HCT116 (cell line): ENCODE measurements around the gene FAM53B. TPM values are rescaled to one million over a fixed set of nuclear protein-coding genes. Genes with fewer than 3 reads are reported as not detected.

ENCODE experiments used
- ATAC-seq: fragments of 200-7000 bp; cut with Tn5 transposase; 2 replicates; pipeline ENCODE4 v1.9.1; 2020; ENCODE audit warnings: mild to moderate bottlenecking, moderate library complexity
- BruUV-seq: library from RNA; stranded (reverse); fragments of 400-500 nt; replicated peaks from 2 replicates; lab custom pipeline; 2021; lab: Mats Ljungman, UMichigan
- CTCF ChIA-PET: fragments of 300-600 bp; sonication (Branson Sonifier 250); formaldehyde crosslinking; loops from one replicate; lab custom pipeline; 2021; ENCODE audit warnings: antibody characterized with exemption; lab: Charles Lee
- POLR2A ChIA-PET: fragments of 300-600, 350-600 bp; sonication (Branson Sonifier 250); formaldehyde crosslinking; loops from one replicate; lab custom pipeline; 2021; ENCODE audit warnings: antibody characterized with exemption; lab: Charles Lee
- RAD21 ChIA-PET, 2 experiments: fragments of 300-600 bp; sonication (Branson Sonifier 250); formaldehyde crosslinking; loops; one replicate each; lab custom pipeline; 2023; ENCODE audit warnings: low total read pairs in 2 of 2; ENCODE audit not compliant: uncharacterized antibody in 2 of 2, unreplicated experiment in 2 of 2, low non-redundant PET in 1 of 2; lab: Charles Lee
- DNase-seq: peaks from one replicate; pipeline ENCODE4 v3.0.0-alpha.2; 2010; ENCODE audit warnings: low read depth, low spot score
- H2AFZ ChIP-seq: fragments of 200-600 bp; shearing (Covaris generic), sonication (generic); 2 replicates; pipeline ENCODE4 v1.6.1; 2017; ENCODE audit warnings: low read depth, mixed run types, mixed read lengths, antibody characterized with exemption, low read length; ENCODE audit not compliant: poor library complexity, severe bottlenecking
- H3K27ac ChIP-seq: 2 replicates; pipeline ENCODE4 v1.5.1; 2012; ENCODE audit warnings: low read depth, low read length
- H3K27me3 ChIP-seq: fragments of 200-600 bp; sonication (generic); 2 replicates; pipeline ENCODE4 v1.6.1; 2016; ENCODE audit warnings: mixed run types, low read length, mixed read lengths; ENCODE audit not compliant: insufficient read depth
- H3K36me3 ChIP-seq, 2 experiments: fragments of 200-500 bp in 1 of 2; fragments of 200-600 bp in 1 of 2; sonication (Bioruptor generic) in 1 of 2; sonication (generic) in 1 of 2; 2 replicates each; pipeline versions ENCODE4 v1.5.1 to v1.6.1; 2014 to 2016; ENCODE audit warnings: low read length in 2 of 2, inconsistent platforms in 1 of 2, mixed read lengths in 1 of 2, mixed run types in 1 of 2; ENCODE audit not compliant: insufficient read depth in 2 of 2, control insufficient read depth in 1 of 2
- H3K4me1 ChIP-seq, 2 experiments: fragments of 200-600 bp in 1 of 2; sonication (generic) in 1 of 2; 2 replicates each; pipeline versions ENCODE4 v1.5.1 to v1.6.1; 2012 to 2017; ENCODE audit warnings: low read length in 2 of 2, inconsistent platforms in 1 of 2, mild to moderate bottlenecking in 1 of 2, mixed read lengths in 1 of 2, mixed run types in 1 of 2, moderate library complexity in 1 of 2; ENCODE audit not compliant: insufficient read depth in 2 of 2, control insufficient read depth in 1 of 2
- H3K4me2 ChIP-seq: fragments of 200-600 bp; sonication (generic); 2 replicates; pipeline ENCODE4 v1.6.1; 2017; ENCODE audit warnings: mixed run types, low read length, mixed read lengths
- H3K4me3 ChIP-seq, 2 experiments: fragments of 200-600 bp in 1 of 2; sonication (generic) in 1 of 2; replicated peaks in 1 of 2; 2 replicates each; pipeline ENCODE4 v1.5.1; 2011 to 2016; ENCODE audit warnings: low read length in 2 of 2, control low read depth in 1 of 2, low read depth in 1 of 2, mild to moderate bottlenecking in 1 of 2, mixed read lengths in 1 of 2, mixed run types in 1 of 2
- H3K79me2 ChIP-seq: fragments of 200-600 bp; sonication (generic); 2 replicates; pipeline ENCODE4 v1.6.1; 2017; ENCODE audit warnings: mild to moderate bottlenecking, mixed run types, low read length, moderate library complexity, mixed read lengths; ENCODE audit not compliant: insufficient read depth
- H3K9ac ChIP-seq: fragments of 200-600 bp; sonication (generic); 2 replicates; pipeline ENCODE4 v1.6.1; 2016; ENCODE audit warnings: low read length, mixed read lengths
- H3K9me2 ChIP-seq: fragments of 200-600 bp; sonication (generic), shearing (Covaris generic); 2 replicates; pipeline ENCODE4 v1.6.1; 2017; ENCODE audit warnings: mixed run types, mild to moderate bottlenecking, moderate library complexity; ENCODE audit not compliant: insufficient read depth
- H3K9me3 ChIP-seq, 2 experiments: fragments of 200-500 bp in 1 of 2; fragments of 200-600 bp in 1 of 2; sonication (Bioruptor generic) in 1 of 2; sonication (generic) in 1 of 2; 2 replicates each; pipeline ENCODE4 v1.6.1; 2014 to 2017; ENCODE audit warnings: low read length in 2 of 2, mixed read lengths in 2 of 2, inconsistent platforms in 1 of 2, low read depth in 1 of 2, mild to moderate bottlenecking in 1 of 2, mixed run types in 1 of 2, moderate library complexity in 1 of 2; ENCODE audit not compliant: control insufficient read depth in 1 of 2, insufficient read depth in 1 of 2
- H4K20me1 ChIP-seq: fragments of 200-600 bp; sonication (generic), shearing (Covaris generic); 2 replicates; pipeline ENCODE4 v1.6.1; 2017; ENCODE audit warnings: mixed run types, mild to moderate bottlenecking, moderate library complexity; ENCODE audit not compliant: insufficient read depth
- ATF3 ChIP-seq: IDR thresholded peaks from 2 replicates; pipeline ENCODE4 v1.6.1; 2012
- CBX3 ChIP-seq: IDR thresholded peaks from 2 replicates; pipeline ENCODE4 v1.6.1; 2012; ENCODE audit warnings: low read depth
- CEBPB ChIP-seq: IDR thresholded peaks from 2 replicates; pipeline ENCODE4 v1.6.1; 2012; ENCODE audit warnings: low read depth
- CTCF ChIP-seq, 3 experiments: fragments of 200-600 bp in 1 of 3; sonication (generic) in 1 of 3; IDR thresholded peaks in 2 of 3; conservative IDR thresholded peaks in 1 of 3; 2 replicates each; pipeline ENCODE4 v1.5.1; 2012 to 2017; ENCODE audit warnings: low read depth in 2 of 3, low read length in 2 of 3, antibody characterized with exemption in 1 of 3, borderline replicate concordance in 1 of 3, control low read depth in 1 of 3, mild to moderate bottlenecking in 1 of 3, mixed read lengths in 1 of 3, mixed run types in 1 of 3, moderate library complexity in 1 of 3; ENCODE audit not compliant: insufficient read depth in 1 of 3
- ELF1 ChIP-seq: IDR thresholded peaks from 2 replicates; pipeline ENCODE4 v1.6.1; 2012; ENCODE audit warnings: low read depth, borderline replicate concordance
- EZH2phosphoT487 ChIP-seq: fragments of 200-600 bp; IDR thresholded peaks from 2 replicates; pipeline ENCODE4 v1.6.1; 2018; ENCODE audit warnings: antibody characterized with exemption, borderline replicate concordance
- FOSL1 ChIP-seq: IDR thresholded peaks from 2 replicates; pipeline ENCODE4 v1.6.1; 2012; ENCODE audit warnings: low read depth
- JUND ChIP-seq: IDR thresholded peaks from 2 replicates; pipeline ENCODE4 v1.6.1; 2012
- MAX ChIP-seq: IDR thresholded peaks from 2 replicates; pipeline ENCODE4 v1.6.1; 2012
- POLR2AphosphoS5 ChIP-seq: IDR thresholded peaks from 2 replicates; pipeline ENCODE4 v1.6.1; 2011; ENCODE audit warnings: mild to moderate bottlenecking, low read depth, low read length, moderate library complexity
- RAD21 ChIP-seq: IDR thresholded peaks from 2 replicates; pipeline ENCODE4 v1.6.1; 2012; ENCODE audit warnings: low read depth, mild to moderate bottlenecking
- REST ChIP-seq: IDR thresholded peaks from 2 replicates; pipeline ENCODE4 v1.6.1; 2012; ENCODE audit warnings: low read depth
- SIN3A ChIP-seq: IDR thresholded peaks from 2 replicates; pipeline ENCODE4 v1.6.1; 2012; ENCODE audit warnings: low read depth
- SP1 ChIP-seq: IDR thresholded peaks from 2 replicates; pipeline ENCODE4 v1.6.1; 2012; ENCODE audit warnings: low read depth
- SRF ChIP-seq: IDR thresholded peaks from 2 replicates; pipeline ENCODE4 v1.6.1; 2012; ENCODE audit warnings: low read depth
- YY1 ChIP-seq: IDR thresholded peaks from 2 replicates; pipeline ENCODE4 v1.6.1; 2011; ENCODE audit warnings: low read length, low read depth, moderate library complexity, mild to moderate bottlenecking; ENCODE audit not compliant: insufficient replicate concordance; ENCODE audit errors: extremely low read depth
- ZBTB33 ChIP-seq: IDR thresholded peaks from 2 replicates; pipeline ENCODE4 v1.6.1; 2011; ENCODE audit warnings: mild to moderate bottlenecking, low read length, moderate library complexity; ENCODE audit not compliant: insufficient replicate concordance; ENCODE audit errors: extremely low read depth
- intact Hi-C: fragments of 100-400 bp; cut with micrococcal nuclease; formaldehyde crosslinking; loops from 2 replicates; pipeline ENCODE4 v1.10.0; 2022
- total RNA-seq: library from RNA; stranded (reverse); gene quantifications from one replicate; pipeline ENCODE4 v1.2.1, GENCODE V29; 2021; ENCODE audit not compliant: unreplicated experiment

FAM53B gene
- total RNA-seq, 1 experiment from 2014 or later = 19.6 TPM

- no peak overlapping the region for H3K4me3 ChIP-seq
- H3K9me3 ChIP-seq = no peaks in the 10 kb centered on the region
- no peak overlapping the region for H3K4me2 ChIP-seq
- H3K27me3 ChIP-seq = no peaks in the 10 kb centered on the region
- ATAC-seq (peak; percentile 24; the same call in 1 of the 2 replicates), DNase-seq (no peak)
- H2AFZ ChIP-seq = no peak overlapping the region
- BruUV-seq = no TSS peak
- H3K79me2 ChIP-seq = no peaks in the 10 kb centered on the region; the same call in 1 of the 2 replicates
- intact Hi-C loops = no loop called here
- CTCF ChIA-PET = no interaction called here
- H3K27ac ChIP-seq = no peak overlapping the region
- no peak for TF ChIP-seq POLR2AphosphoS5
- no peak for TF ChIP-seq CTCF (IDR thresholded peaks at IDR 0.05 in 2 of 3, conservative IDR thresholded peaks at IDR 0.05 in 1 of 3; ENCODE audit: borderline replicate concordance in 1 of 3, insufficient read depth in 1 of 3, low read depth in 2 of 3, low read length in 2 of 3)
- TF ChIP-seq SIN3A = no peak
- no peak for TF ChIP-seq ZBTB33
- no peak for TF ChIP-seq MAX
- TF ChIP-seq SRF = no peak
- no peak for TF ChIP-seq EZH2phosphoT487
- no peak for TF ChIP-seq FOSL1
- TF ChIP-seq CEBPB = no peak
- TF ChIP-seq SP1 = no peak
- TF ChIP-seq ELF1 = no peak
- no peak for TF ChIP-seq CBX3
- TF ChIP-seq YY1 = no peak
- TF ChIP-seq ATF3 = no peak
- no peak for TF ChIP-seq RAD21
- TF ChIP-seq REST = no peak
- TF ChIP-seq JUND = no peak
- no peaks in the 10 kb centered on the region for H4K20me1 ChIP-seq
- RAD21 ChIA-PET = no interaction called here
- H3K9me2 ChIP-seq = no peaks in the 10 kb centered on the region
- POLR2A ChIA-PET = no interaction called here
- H3K9ac ChIP-seq = no peak overlapping the region
- no peaks in the 10 kb centered on the region for H3K36me3 ChIP-seq
- H3K4me1 ChIP-seq = peaks cover 4 to 10% of the 10 kb centered on the region in 2 experiments; a peak in 3 of 4 replicates
Observed at GRCh38 chr10:124652701-124653100, 91.5 kb downstream of the FAM53B start.
